EL (cell line): ENCODE data around the gene PPP2R3B.
"Not testable (repeated sequence)": the region's sequence is repeated elsewhere in the genome, so short reads cannot be mapped to it uniquely, and the experiment has no call there.

Experiments
- DNase-seq: peaks from one replicate; pipeline ENCODE4 v3.0.0-alpha.2; 2016

PPP2R3B gene

DNA sequence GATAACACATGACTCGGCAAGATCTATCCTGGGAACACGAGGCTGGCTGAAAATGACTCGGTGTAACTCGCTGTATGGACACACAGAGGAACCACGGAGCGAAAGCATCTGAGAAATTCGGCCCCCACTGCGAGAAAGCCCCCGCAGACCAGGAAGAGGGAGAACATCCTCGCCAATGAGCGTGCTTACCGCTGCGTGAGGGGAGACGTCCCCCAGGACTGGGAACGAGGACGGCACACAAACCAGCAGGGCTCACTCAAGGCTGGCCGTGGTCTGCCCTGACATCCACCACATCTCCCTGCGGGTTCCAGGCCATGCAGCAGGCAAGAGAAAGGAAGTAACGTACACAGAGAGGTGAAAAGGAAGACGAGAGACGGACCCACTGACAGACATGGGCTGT is 50.5 kb downstream of the PPP2R3B start:
- no peak for DNase-seq

DNA sequence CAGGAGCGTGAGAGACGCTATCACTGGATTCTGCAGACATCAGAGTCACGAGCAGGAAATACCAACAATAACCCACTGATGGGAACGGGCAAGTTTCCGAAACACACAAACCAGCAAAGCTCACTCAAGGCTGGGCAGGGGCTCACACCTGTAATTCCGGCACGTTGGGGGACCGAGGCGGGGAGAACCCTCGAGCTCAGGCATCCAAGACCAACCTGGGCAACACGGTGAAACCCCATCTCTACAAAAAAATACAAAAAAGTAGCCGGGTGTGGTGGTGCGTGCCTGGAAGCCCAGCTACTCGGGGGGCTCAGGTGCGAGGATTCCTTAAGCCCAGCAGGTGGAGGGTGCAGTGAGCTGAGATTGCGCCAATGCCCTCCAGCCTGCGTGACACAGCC is 51.0 kb downstream of the PPP2R3B start:
- no peak for DNase-seq

DNA sequence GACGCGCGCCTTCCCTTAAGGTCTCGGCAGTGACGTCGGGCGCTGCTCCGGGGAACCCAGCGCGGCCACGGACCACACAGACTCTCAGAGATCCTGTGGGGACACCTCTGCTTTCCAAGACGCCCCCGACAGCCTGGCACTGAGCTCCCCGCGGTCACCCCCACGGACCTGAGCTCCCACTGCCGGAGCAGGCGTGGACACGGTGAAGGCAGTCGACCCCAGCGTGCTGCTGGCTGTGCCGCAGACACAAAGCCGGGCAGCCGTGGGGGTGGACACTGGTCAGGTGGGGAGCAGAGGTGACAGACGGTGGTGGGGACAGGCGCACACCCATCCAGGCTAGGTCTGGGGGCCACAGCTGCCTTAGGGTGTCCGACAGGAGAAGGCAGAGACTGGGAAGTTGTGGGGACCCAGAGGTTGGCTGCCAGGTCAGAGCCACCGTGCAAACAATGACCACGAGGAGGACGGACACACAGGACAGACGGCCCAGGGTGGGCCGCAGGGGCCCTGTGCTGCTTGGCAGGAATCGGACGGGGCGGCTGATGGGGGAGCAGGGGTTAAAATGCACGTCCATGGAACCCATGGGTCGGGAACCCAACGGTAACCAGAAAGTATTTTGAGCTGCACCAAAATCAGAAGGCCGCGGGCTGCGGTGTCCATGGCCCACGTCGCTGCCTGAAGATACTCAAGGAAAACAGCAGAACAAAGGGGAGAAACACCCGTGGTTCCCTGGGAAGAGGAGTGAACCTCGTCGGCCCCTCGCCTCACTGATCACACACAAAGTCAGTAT is 51.5 kb downstream of the PPP2R3B start:
- no peak for DNase-seq

DNA sequence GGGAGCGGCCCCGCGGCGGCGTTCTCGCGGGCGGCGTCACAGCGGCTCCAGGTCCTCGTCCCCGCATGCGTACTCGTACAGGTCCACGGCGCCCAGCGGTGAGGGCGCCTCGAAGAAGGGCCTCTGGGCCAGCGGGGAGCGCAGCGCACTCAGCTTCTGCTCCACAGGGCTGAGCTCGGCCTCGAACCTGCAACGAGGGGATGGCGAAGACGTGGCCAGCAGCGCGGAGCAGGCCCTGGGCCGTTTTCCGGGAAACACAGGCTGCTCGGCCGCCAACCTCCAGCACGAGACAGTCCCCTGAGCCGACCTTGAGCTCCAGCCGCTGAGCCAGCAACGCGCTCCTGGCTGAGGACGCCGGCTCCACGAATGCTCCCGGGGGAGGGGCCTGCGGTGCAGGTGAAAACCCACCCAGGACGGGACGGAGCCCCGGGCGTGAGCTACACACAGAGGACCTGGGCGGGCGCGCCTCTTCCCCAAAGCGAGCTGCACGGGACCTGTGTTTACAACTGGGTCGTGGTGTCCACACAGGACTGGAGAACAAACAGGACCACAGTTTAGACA is 52.3 kb downstream of the PPP2R3B start:
- DNase-seq, result no peak

DNA sequence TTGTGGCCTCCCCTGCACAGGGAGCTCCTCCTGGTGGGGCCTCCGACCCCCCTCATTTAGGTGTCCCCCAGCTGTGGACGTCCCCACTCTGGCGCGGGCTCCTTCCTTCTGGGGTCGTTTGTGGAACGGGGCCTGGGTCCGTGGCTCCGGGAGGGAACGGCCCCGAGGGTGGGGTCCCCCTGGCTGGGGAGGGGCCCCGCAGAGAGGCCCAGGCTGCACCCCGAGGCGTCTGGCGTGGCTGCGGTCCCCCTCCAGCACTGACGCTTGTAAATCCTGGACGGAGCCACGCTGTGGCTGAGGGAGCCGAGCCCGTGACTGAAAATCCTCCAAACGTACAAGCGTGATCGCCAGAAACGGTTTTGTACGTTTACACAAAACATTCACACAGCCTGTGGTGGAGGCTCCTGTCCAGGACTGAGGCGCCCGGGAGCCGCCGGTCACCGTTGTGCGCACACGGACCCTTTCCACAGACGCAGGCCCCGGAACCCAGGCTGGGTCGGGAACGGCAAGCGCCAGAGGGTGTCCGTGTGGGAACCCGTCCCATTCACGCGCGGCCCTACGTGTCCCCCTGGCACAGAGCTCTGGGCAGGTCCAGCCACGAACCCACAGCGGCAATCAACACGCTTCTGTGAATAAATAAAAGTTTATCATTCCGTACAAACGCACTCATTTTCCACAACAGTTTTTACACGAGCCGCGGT is 52.9 kb downstream of the PPP2R3B start:
- no peak for DNase-seq

DNA sequence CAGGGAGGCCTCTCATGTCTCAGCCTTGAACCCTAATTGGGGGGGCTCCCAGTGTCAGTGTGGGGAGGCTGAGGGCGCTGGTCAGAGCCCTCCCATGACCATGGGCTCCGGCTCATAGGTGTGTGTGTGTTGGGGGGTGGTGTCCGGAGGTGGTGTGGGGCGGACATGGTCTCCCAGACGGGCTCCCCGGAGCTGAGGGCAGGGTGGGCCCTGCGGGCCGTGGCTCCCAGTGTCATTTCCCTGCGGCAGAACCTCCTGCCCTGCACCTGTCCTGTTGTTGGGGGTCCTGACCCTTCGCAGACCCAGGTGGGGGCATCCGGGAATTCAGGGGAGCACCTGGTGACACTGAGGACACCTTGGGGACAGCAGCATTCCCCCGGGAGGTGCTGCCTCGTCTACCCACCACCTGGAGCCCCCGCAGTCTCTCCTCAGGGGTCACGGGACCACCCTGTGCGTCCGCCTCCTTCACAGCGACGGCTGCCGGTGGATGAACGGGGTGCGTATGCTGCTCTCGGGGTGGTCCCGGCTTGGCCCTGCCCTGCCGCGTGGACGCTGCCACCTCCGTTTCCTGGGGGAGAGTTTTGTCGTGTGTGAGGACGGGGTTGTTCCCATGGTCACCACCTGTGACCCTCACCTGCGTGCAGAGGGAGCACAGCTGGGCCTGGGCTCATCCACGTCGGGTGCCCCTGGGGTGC is 53.6 kb downstream of the PPP2R3B start:
- DNase-seq, result no peak

DNA sequence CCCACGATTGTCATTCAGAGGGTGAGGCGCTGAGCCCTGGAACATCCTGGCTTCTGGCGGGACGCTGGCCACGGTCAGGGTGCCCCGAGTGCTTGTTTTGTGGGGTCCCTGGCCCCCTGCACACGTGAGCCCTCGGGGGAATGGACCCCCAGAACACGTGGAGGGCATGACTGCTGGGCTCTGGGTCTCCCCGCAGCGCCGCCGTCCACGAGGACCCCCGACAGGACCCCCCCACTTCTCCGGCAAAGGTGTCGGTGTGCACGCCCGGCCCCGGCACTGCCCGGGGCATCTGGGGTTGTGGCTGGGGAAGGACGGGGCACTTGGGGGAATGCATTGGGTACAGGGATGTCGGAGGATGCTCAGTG is 54.2 kb downstream of the PPP2R3B start:
- no peak for DNase-seq

DNA sequence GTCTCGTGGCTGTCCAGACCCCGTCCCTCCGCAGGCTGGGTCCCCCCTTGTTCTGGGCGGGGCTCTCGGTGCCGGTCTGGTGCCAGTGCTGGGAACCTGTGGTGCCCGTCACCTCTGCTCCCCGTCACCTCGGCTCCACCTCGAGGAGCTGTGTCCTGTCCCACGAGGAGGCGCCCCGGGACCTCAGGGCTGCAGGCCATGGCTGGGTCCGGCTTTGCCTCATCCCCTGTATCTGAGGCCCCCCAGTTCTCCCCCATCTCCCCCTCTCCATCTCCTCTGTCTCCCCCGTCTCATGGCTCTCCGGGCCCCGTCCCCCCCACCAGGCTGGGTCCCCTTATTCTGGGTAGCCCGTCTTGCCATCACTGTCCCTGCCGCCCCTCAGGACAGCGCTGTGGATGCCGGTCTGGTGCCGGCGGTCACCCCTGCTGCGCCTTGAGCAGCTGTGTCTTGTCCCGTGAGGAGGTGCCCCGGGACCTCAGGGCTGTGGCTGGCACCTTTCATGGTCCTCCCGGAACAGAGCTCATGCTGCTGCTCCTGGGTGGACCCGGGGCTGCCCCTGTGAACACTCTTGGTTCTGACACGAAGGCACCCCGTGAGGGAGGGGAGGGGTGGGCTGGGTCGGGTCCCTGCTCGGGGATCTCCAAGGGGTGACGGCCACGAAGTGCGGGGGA is 54.7 kb downstream of the PPP2R3B start:
- DNase-seq, result no peak

DNA sequence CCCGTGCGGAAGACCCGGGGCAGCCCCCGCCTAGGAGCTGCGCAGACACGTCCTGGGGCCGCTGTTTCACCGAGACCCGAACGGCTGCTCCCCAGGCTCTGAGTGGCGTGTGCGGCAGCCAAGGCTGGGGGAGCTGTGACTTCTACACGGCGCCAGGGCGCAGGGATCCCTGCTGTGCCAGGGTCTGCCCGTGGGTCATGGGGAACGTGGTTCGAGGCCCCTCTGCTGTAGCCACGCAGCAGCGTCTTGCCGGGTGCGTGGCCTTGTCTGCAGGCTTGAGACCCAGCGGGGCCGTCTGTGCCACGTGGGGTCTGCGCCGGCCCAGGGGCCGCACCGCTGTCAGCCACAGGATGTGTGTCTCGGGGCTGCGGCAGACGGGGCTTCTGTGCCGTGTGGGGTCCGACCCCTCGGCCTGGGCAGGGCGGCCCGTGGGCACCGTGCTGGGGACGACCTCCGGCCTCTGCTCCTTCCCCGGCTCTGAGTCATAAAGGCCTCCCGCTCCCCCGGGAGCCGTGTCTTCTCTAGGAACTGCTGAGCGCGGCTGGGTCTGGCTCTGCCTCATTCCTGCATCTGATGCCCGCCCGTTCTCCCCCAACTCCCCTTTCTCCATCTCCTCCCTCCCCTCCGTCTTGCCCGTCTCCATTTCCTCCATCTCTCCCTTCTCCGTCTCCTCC is 55.4 kb downstream of the PPP2R3B start:
- peak; percentile 60 for DNase-seq

DNA sequence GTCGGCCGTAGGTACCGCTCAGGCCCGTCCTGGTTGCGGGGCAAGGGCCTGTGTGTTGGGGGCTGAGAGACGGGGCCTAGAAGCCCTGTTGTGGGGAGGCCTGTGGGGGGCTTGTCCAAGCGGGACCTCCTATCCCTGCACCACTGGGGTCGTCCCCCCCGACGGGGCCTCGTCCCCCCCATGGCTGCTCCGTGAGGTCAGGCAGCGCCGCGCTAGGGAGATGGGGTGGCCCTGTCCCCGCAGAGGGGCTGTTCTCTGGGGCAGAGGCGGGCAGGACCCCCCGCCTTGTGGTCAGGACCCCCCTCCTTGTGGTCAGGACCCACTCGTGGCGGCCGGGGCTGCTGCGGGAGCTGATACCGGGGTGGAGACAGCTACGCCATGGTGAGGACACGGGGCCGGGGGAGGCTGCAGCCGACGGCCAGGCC is 56.0 kb downstream of the PPP2R3B start:
- DNase-seq, result no peak

DNA sequence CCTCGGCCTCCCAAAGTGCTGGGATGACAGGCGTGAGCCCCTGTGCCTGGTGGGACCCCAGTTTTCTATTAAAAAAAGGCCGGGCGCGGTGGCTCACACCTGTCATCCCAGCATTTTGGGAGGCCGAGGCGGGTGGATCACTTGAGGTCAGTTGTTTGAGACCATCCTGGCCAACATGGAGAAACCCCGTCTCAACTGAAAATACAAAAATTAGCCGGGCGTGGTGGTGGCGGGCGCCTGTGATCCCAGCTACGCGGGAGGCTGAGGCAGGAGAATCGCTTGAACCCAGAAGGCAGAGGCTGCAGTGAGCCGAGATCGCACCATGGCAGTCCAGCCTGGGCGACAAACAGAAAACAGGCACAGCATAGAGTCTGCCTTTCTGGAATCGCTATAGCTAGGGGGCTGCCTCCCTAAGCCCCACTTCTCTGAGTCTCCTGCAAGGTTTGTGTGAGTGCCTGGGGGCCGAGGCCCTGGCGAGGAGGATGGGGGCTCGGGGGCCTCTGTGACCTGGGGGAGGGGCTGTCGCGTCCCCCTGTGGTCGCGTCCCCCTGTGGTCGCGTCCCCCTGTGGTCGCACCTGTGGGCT is 56.5 kb downstream of the PPP2R3B start:
- not testable (repeated sequence) for DNase-seq

DNA sequence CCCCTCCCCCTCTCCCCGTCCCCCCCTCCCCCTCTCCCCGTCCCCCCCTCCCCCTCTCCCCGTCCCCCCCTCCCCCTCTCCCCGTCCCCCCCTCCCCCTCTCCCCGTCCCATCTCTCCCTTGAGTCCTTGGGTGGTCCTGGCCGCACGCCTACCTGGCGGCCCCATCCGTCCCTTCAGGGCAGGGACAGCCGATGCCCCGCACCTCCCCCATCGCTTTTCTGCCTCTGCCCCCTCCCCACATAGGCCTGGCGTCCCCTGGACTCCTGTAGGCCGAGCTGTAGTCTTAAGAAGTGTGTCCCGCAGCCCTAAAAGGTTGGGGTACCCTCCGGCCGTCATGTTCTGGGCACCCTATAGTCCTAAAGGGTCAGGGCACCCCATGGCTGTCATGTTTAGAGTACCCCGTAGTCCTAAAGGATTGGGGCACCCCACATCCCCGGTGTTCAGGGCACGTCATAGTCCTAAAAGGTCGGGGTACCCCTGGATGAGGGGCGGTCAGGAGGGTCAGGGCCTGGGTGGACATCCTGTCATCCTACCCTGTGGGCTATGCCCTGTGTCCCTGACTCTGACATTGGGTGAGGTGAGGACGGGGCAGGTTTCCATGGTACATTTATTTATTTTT is 57.3 kb downstream of the PPP2R3B start:
- DNase-seq, result no peak

DNA sequence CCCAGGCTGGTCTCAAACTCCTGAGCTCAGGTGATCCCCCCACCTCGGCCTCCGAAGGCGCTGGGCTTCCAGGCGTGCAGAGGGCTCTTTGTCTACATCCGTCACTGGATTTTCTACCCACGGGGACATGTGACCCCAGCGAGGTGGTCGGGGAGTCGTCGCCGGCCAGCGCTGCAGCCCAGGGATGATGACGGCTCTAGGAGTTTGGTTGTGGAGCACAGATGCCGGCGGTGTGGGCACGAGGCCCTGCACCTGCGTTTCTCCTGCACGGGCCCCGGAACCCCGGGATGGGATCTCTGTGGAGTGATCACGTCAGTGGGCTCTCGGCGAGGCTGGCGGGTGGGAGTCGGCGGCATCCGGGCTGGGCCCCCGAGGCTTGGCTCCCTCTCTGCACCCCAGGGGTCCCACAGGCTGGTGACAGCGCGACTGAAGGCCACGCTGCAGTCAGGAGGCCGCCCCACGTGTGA is 59.0 kb downstream of the PPP2R3B start:
- DNase-seq, result no peak

DNA sequence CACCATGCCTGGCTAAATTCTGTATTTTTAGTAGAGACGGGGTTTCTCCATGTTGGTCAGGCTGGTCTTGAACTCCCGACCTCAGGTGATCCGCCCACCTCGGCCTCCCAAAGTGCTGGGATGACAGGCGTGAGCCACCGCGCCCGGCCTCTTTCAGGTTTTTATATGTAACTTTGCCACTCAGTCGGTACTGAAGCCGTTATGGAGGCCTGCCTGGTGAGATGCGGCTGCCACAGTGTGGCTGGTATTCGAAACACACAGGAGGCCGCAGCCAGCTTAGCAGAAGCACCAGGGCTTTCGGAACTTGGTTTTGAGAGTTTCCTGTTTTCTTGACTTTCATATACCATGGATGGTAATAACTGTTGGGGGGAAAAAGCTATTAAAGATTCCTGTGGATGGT is 62.0 kb downstream of the PPP2R3B start:
- not testable (repeated sequence) for DNase-seq

DNA sequence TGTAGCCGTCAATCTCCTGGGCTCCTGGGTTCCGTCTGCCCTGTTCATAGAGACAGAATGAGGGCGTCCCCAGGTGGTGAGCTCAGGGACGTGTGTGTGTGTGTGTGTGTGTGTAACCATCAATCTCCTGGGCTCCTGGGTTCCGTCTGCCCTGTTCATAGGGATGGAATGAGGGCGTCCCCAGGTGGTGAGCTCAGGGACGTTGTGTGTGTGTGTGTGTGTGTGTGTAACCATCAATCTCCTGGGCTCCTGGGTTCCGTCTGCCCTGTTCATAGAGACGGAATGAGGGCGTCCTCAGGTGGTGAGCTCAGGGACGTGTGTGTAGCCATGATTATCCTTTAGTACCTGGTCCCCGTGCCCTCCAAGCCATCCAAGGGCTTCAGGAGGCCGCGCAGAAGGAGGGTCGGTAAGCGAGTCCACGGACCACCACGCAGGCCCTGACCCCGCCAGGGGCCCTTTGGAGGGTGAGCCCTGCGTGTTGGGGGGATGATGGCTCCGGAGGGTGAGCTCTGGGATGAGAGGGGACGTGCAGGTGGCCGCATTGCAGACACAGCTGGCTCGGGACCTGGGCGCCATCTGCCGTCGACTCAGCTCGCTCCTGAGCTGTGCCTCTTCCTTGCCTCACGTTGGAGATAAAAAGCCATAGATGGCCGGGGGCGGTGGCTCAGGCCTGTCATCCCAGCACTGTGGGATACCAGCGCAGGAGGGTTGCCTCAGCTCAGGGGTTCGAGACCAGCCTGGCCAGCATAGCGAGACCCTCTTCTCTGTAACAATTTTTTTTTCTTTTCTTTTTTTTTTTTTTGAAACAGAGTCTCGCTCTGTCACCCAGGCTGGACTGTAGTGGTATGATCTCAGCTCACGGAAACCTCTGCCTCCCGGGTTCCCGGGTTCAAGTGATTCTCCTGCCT is 62.7 kb downstream of the PPP2R3B start:
- DNase-seq, result no peak

DNA sequence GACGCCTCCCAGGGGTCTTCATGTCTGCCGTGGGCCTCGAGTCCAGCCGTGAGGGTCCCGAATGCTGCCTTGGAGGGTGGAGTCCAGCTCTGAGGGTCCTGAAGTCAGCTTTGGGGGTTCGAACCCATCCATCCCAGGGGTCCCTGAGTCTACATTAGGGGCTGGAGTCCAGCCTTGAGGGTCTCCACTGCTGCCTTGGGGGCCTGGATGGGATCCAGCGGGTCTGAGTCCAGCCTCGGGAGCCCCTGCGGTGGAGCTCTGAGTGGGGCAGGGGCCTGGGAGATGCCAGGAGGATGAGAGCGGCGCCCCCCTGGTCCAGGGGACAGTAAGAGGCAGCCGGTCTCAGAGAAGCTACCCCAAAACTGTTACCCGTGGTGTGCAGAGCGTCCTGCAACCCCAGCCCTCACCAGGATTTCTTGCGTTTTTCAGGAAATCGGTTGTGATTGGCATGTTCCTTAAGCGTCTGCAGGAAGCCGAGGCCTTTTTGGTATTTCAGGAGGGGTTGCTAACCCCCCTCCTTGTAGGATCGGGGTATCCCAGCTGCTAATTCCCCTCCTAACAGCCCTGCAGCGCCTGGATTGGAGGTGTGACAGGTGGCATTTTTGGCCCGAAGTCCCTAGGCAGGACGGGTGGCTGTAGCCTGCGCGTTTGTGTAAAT is 66.5 kb downstream of the PPP2R3B start:
- DNase-seq, result no peak

DNA sequence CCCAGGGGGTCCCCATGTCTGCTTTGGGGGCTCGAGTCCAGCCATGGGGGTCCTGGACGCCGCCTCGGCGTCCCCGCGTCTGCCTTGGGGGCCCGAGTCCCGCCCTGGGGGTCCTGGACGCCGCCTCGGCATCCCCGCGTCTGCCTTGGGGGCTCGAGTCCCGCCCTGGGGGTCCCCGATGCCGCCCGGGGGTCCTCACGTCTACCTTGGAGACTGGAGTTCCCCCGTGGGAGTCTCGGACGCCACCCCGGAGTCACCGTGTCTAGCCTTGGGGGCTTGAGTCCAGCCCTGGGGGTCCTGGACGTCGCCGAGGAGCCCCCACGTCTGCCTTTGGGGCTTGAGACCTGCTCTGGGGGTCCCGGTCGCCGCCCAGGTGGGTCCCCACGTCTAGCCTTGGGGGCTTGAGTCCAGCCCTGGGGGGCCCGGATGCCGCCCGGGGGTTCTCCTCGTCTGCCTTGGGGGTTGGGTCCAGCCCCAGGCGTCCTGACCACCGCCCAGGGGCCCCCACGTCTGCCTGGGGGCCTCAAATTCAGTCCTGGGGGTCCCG is 67.1 kb downstream of the PPP2R3B start:
- no peak for DNase-seq

DNA sequence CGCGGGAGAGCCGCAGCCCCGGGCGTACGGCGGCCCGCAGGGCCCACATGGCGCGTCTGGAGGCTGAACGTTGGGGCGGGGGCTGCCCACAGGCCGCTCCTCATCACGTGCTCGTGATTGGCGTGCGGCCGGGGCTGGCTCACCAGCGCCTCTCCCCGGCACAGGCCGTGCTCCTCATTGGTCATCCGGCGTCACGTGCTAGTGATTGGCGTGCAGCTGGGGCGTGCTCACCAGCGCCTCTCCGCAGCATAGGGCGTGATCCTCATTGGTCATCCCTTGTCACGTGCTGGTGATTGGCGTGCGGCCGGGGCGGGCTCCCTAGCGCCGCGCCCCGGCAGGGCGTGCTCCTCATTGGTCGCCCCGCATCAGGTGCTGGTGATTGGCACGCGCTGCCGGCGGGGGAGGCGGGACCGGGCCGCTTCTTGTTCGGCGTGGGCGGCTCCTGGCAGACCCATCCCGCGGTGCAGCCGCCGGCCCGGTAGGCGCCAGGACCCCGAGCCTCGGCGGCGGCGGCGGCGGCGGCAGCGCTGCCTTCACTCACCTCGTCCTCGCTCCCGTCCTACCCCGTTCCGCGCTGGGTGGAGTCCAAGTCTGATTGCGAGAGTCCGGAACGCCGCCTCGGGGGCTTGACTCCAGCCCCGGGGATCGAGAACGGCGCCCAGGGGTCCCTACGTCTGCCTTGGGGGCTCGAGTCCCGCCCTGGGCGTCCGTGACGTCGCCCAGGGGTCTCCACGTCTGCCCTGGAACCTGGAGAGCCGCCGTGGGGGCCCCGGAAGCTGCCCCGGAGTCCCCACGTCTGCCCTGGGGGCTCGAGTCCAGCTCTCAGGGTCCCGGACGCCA is 67.7 kb downstream of the PPP2R3B start, which contains the start of gene GTPBP6:
GTPBP6 (minus strand) TSS at position 58 of the 840 bp plus-strand sequence; CDS start at position 49, 9 bp downstream.
- peak; percentile 100 for DNase-seq
